ENCODE measurements around the gene ENPP1. TPM values are rescaled to one million over a fixed set of nuclear protein-coding genes. Genes with fewer than 3 reads are reported as not detected.
A peak's percentile ranks its signal among the peaks of the same experiment; 100 is the strongest.

The ENPP1 gene
- total RNA-seq, 1 donor from 2014 or later, result 14.7 TPM

DNA sequence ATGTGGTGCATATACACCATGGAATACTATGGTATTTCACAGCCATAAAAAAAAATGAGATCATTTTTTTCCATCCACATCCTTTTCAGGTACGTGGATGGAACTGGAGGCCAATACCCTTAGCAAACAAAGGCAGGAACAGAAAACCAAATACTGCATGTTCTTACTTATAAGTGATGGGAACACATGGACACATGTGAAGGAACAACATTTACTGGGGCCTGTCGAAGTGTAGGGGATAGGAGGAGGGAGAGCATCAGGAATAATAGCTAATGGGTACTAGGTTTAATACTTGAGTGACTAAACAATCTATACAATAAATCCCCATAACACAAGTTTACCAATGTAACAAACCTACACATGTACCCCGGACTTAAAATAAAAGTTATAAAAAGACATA lies 112.8 kb downstream of the ENPP1 start:
- H3K27me3 ChIP-seq, result no peaks in the 10 kb centered on the region
- no peak overlapping the region for H3K4me3 ChIP-seq
- TF ChIP-seq POLR2AphosphoS5 (IDR thresholded peaks at IDR 0.05; ENCODE audit: insufficient read depth in 1 of 2, low read depth in 1 of 2) (no peak), POLR2A (IDR thresholded peaks at IDR 0.05) (no peak)
- TF ChIP-seq, protein P1, sequence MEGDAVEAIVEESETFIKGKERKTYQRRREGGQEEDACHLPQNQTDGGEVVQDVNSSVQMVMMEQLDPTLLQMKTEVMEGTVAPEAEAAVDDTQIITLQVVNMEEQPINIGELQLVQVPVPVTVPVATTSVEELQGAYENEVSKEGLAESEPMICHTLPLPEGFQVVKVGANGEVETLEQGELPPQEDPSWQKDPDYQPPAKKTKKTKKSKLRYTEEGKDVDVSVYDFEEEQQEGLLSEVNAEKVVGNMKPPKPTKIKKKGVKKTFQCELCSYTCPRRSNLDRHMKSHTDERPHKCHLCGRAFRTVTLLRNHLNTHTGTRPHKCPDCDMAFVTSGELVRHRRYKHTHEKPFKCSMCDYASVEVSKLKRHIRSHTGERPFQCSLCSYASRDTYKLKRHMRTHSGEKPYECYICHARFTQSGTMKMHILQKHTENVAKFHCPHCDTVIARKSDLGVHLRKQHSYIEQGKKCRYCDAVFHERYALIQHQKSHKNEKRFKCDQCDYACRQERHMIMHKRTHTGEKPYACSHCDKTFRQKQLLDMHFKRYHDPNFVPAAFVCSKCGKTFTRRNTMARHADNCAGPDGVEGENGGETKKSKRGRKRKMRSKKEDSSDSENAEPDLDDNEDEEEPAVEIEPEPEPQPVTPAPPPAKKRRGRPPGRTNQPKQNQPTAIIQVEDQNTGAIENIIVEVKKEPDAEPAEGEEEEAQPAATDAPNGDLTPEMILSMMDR (IDR thresholded peaks at IDR 0.05), result no peak
- no peak for DNase-seq (ENCODE audit: extremely low spot score in 2 of 2)
- H3K9me3 ChIP-seq, result no peaks in the 10 kb centered on the region
- intact Hi-C loops (cut with DNase I), result loop anchor here (5.0 to 10.0 kb wide), 2 partner anchors 294 to 337 kb away; no protein-coding TSS in a partner anchor
- H3K36me3 ChIP-seq, result no peaks in the 10 kb centered on the region
- H3K4me1 ChIP-seq, result no peaks in the 10 kb centered on the region
- no peak overlapping the region for H3K27ac ChIP-seq

DNA sequence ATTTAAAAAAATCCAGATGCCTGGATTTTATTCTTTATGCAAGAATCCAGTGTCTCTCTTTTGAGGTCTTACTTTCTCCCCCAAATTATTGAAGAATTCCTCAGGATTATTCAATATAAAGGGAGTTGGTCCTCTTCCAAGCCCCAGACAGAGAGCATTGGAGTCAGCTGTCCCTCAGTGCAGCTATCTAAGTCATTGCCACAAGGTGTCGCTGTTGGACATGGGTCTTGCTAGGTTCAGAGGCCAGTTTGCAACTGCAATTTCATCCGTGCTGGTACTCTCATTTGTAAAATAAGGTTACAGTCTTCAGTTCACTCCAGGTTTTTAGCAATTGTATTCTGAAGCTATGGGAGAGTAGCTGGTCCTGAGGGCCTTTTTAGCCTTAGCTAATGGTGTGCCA lies 115.5 kb downstream of the ENPP1 start:
- TF ChIP-seq POLR2AphosphoS5 (IDR thresholded peaks at IDR 0.05; ENCODE audit: insufficient read depth in 1 of 2, low read depth in 1 of 2) (no peak), POLR2A (IDR thresholded peaks at IDR 0.05) (no peak)
- TF ChIP-seq, protein P1 (IDR thresholded peaks at IDR 0.05), result peak in 1 of 3 experiments; percentile 15
- intact Hi-C loops (cut with DNase I), result loop anchor here (5.0 to 10.0 kb wide), 2 partner anchors 291 to 334 kb away; no protein-coding TSS in a partner anchor
- Histone ChIP-seq H3K27ac (no peak overlapping the region), H3K4me3 (no peak overlapping the region), H3K36me3 (no peaks in the 10 kb centered on the region), H3K27me3 (no peaks in the 10 kb centered on the region), H3K9me3 (no peaks in the 10 kb centered on the region), H3K4me1 (no peaks in the 10 kb centered on the region)
- no peak for DNase-seq (ENCODE audit: extremely low spot score in 2 of 2)

- H3K4me3 ChIP-seq, result no peak overlapping the region
- intact Hi-C loops (cut with DNase I), result loop anchor here (5.0 to 10.0 kb wide), 2 partner anchors 290 to 332 kb away; no protein-coding TSS in a partner anchor
Observed at GRCh38 chr6:131924881-131925474, 117.2 kb downstream of the ENPP1 start.

GRCh38 chr6:131929264-131929663 lies 121.4 kb downstream of the ENPP1 start:
- Histone ChIP-seq H3K4me1 (no peaks in the 10 kb centered on the region), H3K9me3 (no peaks in the 10 kb centered on the region), H3K4me3 (no peak overlapping the region), H3K36me3 (no peaks in the 10 kb centered on the region), H3K27ac (no peak overlapping the region), H3K27me3 (no peaks in the 10 kb centered on the region)
- intact Hi-C loops (cut with DNase I), result loop anchor here (10.0 kb wide), 1 partner anchor 286 kb away; no protein-coding TSS in a partner anchor
- DNase-seq (ENCODE audit: extremely low spot score in 2 of 2), result no peak
- TF ChIP-seq, protein P1 (IDR thresholded peaks at IDR 0.05), result no peak
- TF ChIP-seq POLR2A (IDR thresholded peaks at IDR 0.05), result no peak
- TF ChIP-seq POLR2AphosphoS5 (IDR thresholded peaks at IDR 0.05; ENCODE audit: insufficient read depth in 1 of 2, low read depth in 1 of 2), result no peak

More at GRCh38 chr6:131924881-131925474, 117.2 kb downstream of the ENPP1 start:
- H3K4me1 ChIP-seq, result no peaks in the 10 kb centered on the region
- H3K27ac ChIP-seq, result no peak overlapping the region
- no peaks in the 10 kb centered on the region for H3K36me3 ChIP-seq
- TF ChIP-seq, protein P1 (IDR thresholded peaks at IDR 0.05), result peak; percentile 5 to 59 (median 45)
- no peak for TF ChIP-seq POLR2AphosphoS5 (IDR thresholded peaks at IDR 0.05; ENCODE audit: insufficient read depth in 1 of 2, low read depth in 1 of 2)
- no peaks in the 10 kb centered on the region for H3K9me3 ChIP-seq
- no peaks in the 10 kb centered on the region for H3K27me3 ChIP-seq
- DNase-seq (ENCODE audit: extremely low spot score in 2 of 2), result no peak

DNA sequence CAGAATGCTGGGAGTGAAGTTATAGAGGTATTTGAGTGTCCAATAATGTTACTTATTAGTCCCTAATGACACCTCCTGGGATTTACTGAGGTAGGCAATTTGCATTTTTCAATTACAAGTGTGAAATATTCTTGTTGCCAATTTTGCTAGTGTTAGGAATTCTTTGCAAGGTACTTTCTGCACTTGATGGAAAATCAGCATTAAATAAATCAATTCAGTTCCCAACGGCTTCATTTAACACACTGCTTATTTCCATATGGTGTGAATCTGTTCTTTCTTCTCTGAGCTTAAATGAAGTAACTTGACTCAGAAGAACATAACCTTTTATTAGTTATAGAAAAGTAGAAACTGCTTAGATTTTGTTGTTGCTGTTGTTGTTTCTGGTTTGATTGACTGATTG lies 122.2 kb downstream of the ENPP1 start:
- no peaks in the 10 kb centered on the region for H3K9me3 ChIP-seq
- no peak for DNase-seq (ENCODE audit: extremely low spot score in 2 of 2)
- intact Hi-C loops (cut with DNase I), result loop anchor here (10.0 kb wide), 1 partner anchor 285 kb away; no protein-coding TSS in a partner anchor
- no peaks in the 10 kb centered on the region for H3K36me3 ChIP-seq
- no peaks in the 10 kb centered on the region for H3K4me1 ChIP-seq
- no peaks in the 10 kb centered on the region for H3K27me3 ChIP-seq
- no peak overlapping the region for H3K4me3 ChIP-seq
- H3K27ac ChIP-seq, result no peak overlapping the region
- TF ChIP-seq POLR2A (IDR thresholded peaks at IDR 0.05), result no peak
- TF ChIP-seq POLR2AphosphoS5 (IDR thresholded peaks at IDR 0.05; ENCODE audit: insufficient read depth in 1 of 2, low read depth in 1 of 2), result no peak
- TF ChIP-seq, protein P1 (IDR thresholded peaks at IDR 0.05), result no peak

All from vagina (tissue), 2 donors.